Astrocyte (in vitro differentiated cells and primary cell): ENCODE measurements around the gene LRRC23. TPM values are rescaled to one million over a fixed set of nuclear protein-coding genes. Genes with fewer than 3 reads are reported as not detected.
"Not testable (repeated sequence)": the region's sequence is repeated elsewhere in the genome, so short reads cannot be mapped to it uniquely, and the experiment has no call there.

ENCODE experiments used
- DNase-seq: peaks from one replicate; pipeline ENCODE4 v3.0.0-alpha.2; 2010; ENCODE audit warnings: low read depth
- FAIRE-seq: peaks from 2 replicates; lab custom pipeline; 2011; peaks lifted over from hg19 to GRCh38; lab: Jason Lieb, UNC
- H2AFZ ChIP-seq: 2 replicates; pipeline ENCODE4 v1.6.0; 2012; ENCODE audit warnings: low read depth, low read length, inconsistent platforms
- H3K27ac ChIP-seq: 2 replicates; pipeline ENCODE4 v1.5.1; 2011; ENCODE audit warnings: low read depth, low read length, inconsistent platforms
- H3K27me3 ChIP-seq: 2 replicates; pipeline ENCODE4 v1.6.0; 2011; ENCODE audit warnings: low read length, inconsistent platforms; ENCODE audit not compliant: insufficient read depth
- H3K36me3 ChIP-seq: 2 replicates; pipeline ENCODE4 v1.5.1; 2011; ENCODE audit warnings: low read length, inconsistent platforms; ENCODE audit not compliant: insufficient read depth
- H3K4me1 ChIP-seq: 2 replicates; pipeline ENCODE4 v1.5.1; 2011; ENCODE audit warnings: low read length, inconsistent platforms; ENCODE audit not compliant: insufficient read depth
- H3K4me2 ChIP-seq: 2 replicates; pipeline ENCODE4 v1.6.0; 2012; ENCODE audit warnings: low read length, inconsistent platforms
- H3K4me3 ChIP-seq: 2 replicates; pipeline ENCODE4 v1.5.1; 2011; ENCODE audit warnings: low read depth, mild to moderate bottlenecking, low read length, inconsistent platforms; ENCODE audit not compliant: insufficient read depth
- H3K79me2 ChIP-seq: 2 replicates; pipeline ENCODE4 v1.6.0; 2012; ENCODE audit warnings: mild to moderate bottlenecking, low read length, inconsistent platforms; ENCODE audit not compliant: insufficient read depth
- H3K9ac ChIP-seq: 2 replicates; pipeline ENCODE4 v1.6.0; 2012; ENCODE audit warnings: mild to moderate bottlenecking, low read length, inconsistent platforms
- H3K9me3 ChIP-seq: 2 replicates; pipeline ENCODE4 v1.5.1; 2012; ENCODE audit warnings: low read depth, mild to moderate bottlenecking, low read length, inconsistent platforms; ENCODE audit not compliant: insufficient read depth
- H4K20me1 ChIP-seq: 2 replicates; pipeline ENCODE4 v1.6.0; 2012; ENCODE audit warnings: low read length, inconsistent platforms; ENCODE audit not compliant: insufficient read depth
- H3K27ac Mint-ChIP-seq: one replicate; pipeline ENCODE4 v1.8.0; 2021; ENCODE audit warnings: mild to moderate bottlenecking, mixed read lengths; ENCODE audit not compliant: unreplicated experiment
- H3K27me3 Mint-ChIP-seq: one replicate; pipeline ENCODE4 v1.8.0; 2021; ENCODE audit warnings: low read depth, mixed read lengths; ENCODE audit not compliant: unreplicated experiment
- H3K36me3 Mint-ChIP-seq: one replicate; pipeline ENCODE4 v1.8.0; 2021; ENCODE audit warnings: low read depth, mixed read lengths; ENCODE audit not compliant: unreplicated experiment
- H3K4me1 Mint-ChIP-seq: one replicate; pipeline ENCODE4 v1.8.0; 2021; ENCODE audit warnings: low read depth, mixed read lengths; ENCODE audit not compliant: unreplicated experiment
- H3K4me3 Mint-ChIP-seq: one replicate; pipeline ENCODE4 v1.8.0; 2021; ENCODE audit warnings: mild to moderate bottlenecking, moderate library complexity, mixed read lengths; ENCODE audit not compliant: unreplicated experiment
- H3K9me3 Mint-ChIP-seq: one replicate; pipeline ENCODE4 v1.8.0; 2021; ENCODE audit warnings: mild to moderate bottlenecking, mixed read lengths; ENCODE audit not compliant: unreplicated experiment
- CTCF ChIP-seq: IDR thresholded peaks from 2 replicates; pipeline ENCODE4 v1.5.1; 2011; ENCODE audit warnings: low read depth, mild to moderate bottlenecking, inconsistent platforms, low read length, moderate library complexity; ENCODE audit not compliant: insufficient read depth
- EZH2 ChIP-seq: IDR thresholded peaks from 2 replicates; pipeline ENCODE4 v1.6.1; 2012; ENCODE audit warnings: mild to moderate bottlenecking, low read length, inconsistent platforms; ENCODE audit not compliant: insufficient read depth
- total RNA-seq: library from RNA; stranded (reverse); gene quantifications from 2 replicates; pipeline ENCODE4 v1.2.1, GENCODE V29; 2021

Gene LRRC23
- total RNA-seq, 1 donor from 2014 or later = 5.2 TPM

- Histone ChIP-seq H3K27me3 (no peaks in the 10 kb centered on the region), H3K36me3 (no peaks in the 10 kb centered on the region), H3K27ac (no peak overlapping the region), H3K4me2 (no peak overlapping the region), H3K9ac (no peak overlapping the region), H3K4me1 (no peaks in the 10 kb centered on the region), H3K4me3 (no peak overlapping the region), H4K20me1 (no peaks in the 10 kb centered on the region), H3K9me3 (no peaks in the 10 kb centered on the region), H2AFZ (no peak overlapping the region), H3K79me2 (no peaks in the 10 kb centered on the region)
- Mint-ChIP-seq H3K4me1 (peaks cover 2% of the 10 kb centered on the region), H3K27me3 (no peaks in the 10 kb centered on the region), H3K4me3 (no peak overlapping the region), H3K36me3 (peaks cover 7% of the 10 kb centered on the region), H3K27ac (peak overlapping the region; percentile 18), H3K9me3 (no peaks in the 10 kb centered on the region)
- TF ChIP-seq EZH2 (no peak), CTCF (no peak)
- DNase-seq (no peak), FAIRE-seq (no peak)
Observed at GRCh38 chr12:6883252-6883651, 21.4 kb upstream of the LRRC23 start.

GRCh38 chr12:6883683-6884082 lies 20.9 kb upstream of the LRRC23 start:
- no peaks in the 10 kb centered on the region for H3K27me3 ChIP-seq
- DNase-seq = no peak
- H3K36me3 Mint-ChIP-seq = peaks cover 10% of the 10 kb centered on the region
- H3K27me3 Mint-ChIP-seq = no peaks in the 10 kb centered on the region
- H3K9ac ChIP-seq = no peak overlapping the region
- TF ChIP-seq CTCF = no peak
- H3K4me3 Mint-ChIP-seq = no peak overlapping the region
- H3K9me3 ChIP-seq = no peaks in the 10 kb centered on the region
- no peaks in the 10 kb centered on the region for H3K79me2 ChIP-seq
- no peak overlapping the region for H3K27ac Mint-ChIP-seq
- no peaks in the 10 kb centered on the region for H3K4me1 ChIP-seq
- no peak overlapping the region for H3K4me3 ChIP-seq
- H3K27ac ChIP-seq = no peak overlapping the region
- no peak overlapping the region for H3K4me2 ChIP-seq
- H4K20me1 ChIP-seq = no peaks in the 10 kb centered on the region
- H2AFZ ChIP-seq = no peak overlapping the region
- H3K36me3 ChIP-seq = no peaks in the 10 kb centered on the region
- H3K4me1 Mint-ChIP-seq = peaks cover 2% of the 10 kb centered on the region
- no peak for FAIRE-seq
- no peaks in the 10 kb centered on the region for H3K9me3 Mint-ChIP-seq

DNA sequence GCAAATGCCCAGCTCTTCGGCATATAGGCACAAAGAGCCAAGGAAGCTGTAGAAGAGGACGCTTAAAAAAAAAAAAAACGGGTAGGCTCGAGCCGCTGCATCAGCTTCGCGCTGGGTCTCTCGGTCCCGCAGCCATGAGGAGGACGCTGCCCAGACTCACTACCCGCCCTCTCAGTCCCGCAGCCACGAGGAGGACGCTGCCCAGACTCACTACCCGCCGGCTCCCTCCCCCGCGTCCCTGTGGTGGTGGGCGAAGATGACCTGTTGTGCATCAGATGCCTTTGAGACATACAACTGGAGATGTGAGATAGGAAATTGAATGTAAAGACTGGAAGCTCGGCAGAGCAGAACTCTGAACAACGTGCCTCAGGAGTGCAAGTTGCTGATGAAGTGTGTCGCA lies 20.1 kb upstream of the LRRC23 start:
- Histone ChIP-seq H3K9ac (no peak overlapping the region), H3K4me3 (no peak overlapping the region), H3K4me1 (no peaks in the 10 kb centered on the region), H3K27ac (no peak overlapping the region), H3K9me3 (no peaks in the 10 kb centered on the region), H2AFZ (no peak overlapping the region), H4K20me1 (no peaks in the 10 kb centered on the region), H3K36me3 (no peaks in the 10 kb centered on the region), H3K27me3 (no peaks in the 10 kb centered on the region), H3K4me2 (no peak overlapping the region), H3K79me2 (no peaks in the 10 kb centered on the region)
- no peak for TF ChIP-seq CTCF
- no peak for TF ChIP-seq EZH2
- H3K36me3 Mint-ChIP-seq = peaks cover 10% of the 10 kb centered on the region
- FAIRE-seq = no peak
- peaks cover 2% of the 10 kb centered on the region for H3K4me1 Mint-ChIP-seq
- H3K27me3 Mint-ChIP-seq = no peaks in the 10 kb centered on the region
- no peaks in the 10 kb centered on the region for H3K9me3 Mint-ChIP-seq
- DNase-seq = no peak
- no peak overlapping the region for H3K4me3 Mint-ChIP-seq
- no peak overlapping the region for H3K27ac Mint-ChIP-seq

- not testable (repeated sequence) for FAIRE-seq
Observed at GRCh38 chr12:6886206-6886999, 18.2 kb upstream of the LRRC23 start.

More at GRCh38 chr12:6886206-6886999, 18.2 kb upstream of the LRRC23 start:
- not testable (repeated sequence) for H3K36me3 ChIP-seq, H3K4me1 ChIP-seq, H3K27me3 ChIP-seq, DNase-seq, H4K20me1 ChIP-seq, H3K9ac ChIP-seq, H3K79me2 ChIP-seq, H3K4me3 ChIP-seq, H3K27ac Mint-ChIP-seq, H3K9me3 ChIP-seq, H3K27ac ChIP-seq, H3K4me1 Mint-ChIP-seq, H3K9me3 Mint-ChIP-seq, H3K4me2 ChIP-seq, H3K27me3 Mint-ChIP-seq, H3K36me3 Mint-ChIP-seq, H2AFZ ChIP-seq
- peak overlapping the region; percentile 14 for H3K4me3 Mint-ChIP-seq
